Measurements from ENCODE around the gene NPHS1. TPM values are rescaled to one million over a fixed set of nuclear protein-coding genes. Genes with fewer than 3 reads are reported as not detected.
"Not testable (repeated sequence)": the region's sequence is repeated elsewhere in the genome, so short reads cannot be mapped to it uniquely, and the experiment has no call there.

The NPHS1 gene
- total RNA-seq, 1 donor from 2014 or later: not detected

GRCh38 chr19:35801828-35802227 lies 50.5 kb downstream of the NPHS1 start:
- no peak overlapping the region for H3K4me3 ChIP-seq
- TF ChIP-seq POLR2AphosphoS5 (IDR thresholded peaks at IDR 0.05; ENCODE audit: insufficient read depth in 1 of 2, low read depth in 1 of 2) (no peak), POLR2A (IDR thresholded peaks at IDR 0.05) (no peak), CTCF (IDR thresholded peaks at IDR 0.05) (no peak)
- no peaks in the 10 kb centered on the region for H3K9me3 ChIP-seq
- intact Hi-C loops (cut with DNase I): no loop called here
- no peaks in the 10 kb centered on the region for H3K27me3 ChIP-seq
- peaks cover 8% of the 10 kb centered on the region for H3K4me1 ChIP-seq
- DNase-seq (ENCODE audit: extremely low spot score in 2 of 2): no peak
- no peaks in the 10 kb centered on the region for H3K36me3 ChIP-seq
- no peak overlapping the region for H3K27ac ChIP-seq

- no peaks in the 10 kb centered on the region for H3K36me3 ChIP-seq
- peak overlapping the region in 1 of 2 donors; percentile 18 for H3K4me3 ChIP-seq
- no peak overlapping the region for H3K27ac ChIP-seq
- TF ChIP-seq CTCF (IDR thresholded peaks at IDR 0.05) (no peak), POLR2A (IDR thresholded peaks at IDR 0.05) (no peak), POLR2AphosphoS5 (IDR thresholded peaks at IDR 0.05; ENCODE audit: insufficient read depth in 1 of 2, low read depth in 1 of 2) (no peak)
- peaks cover 8% of the 10 kb centered on the region for H3K4me1 ChIP-seq
- no peak for DNase-seq (ENCODE audit: extremely low spot score in 2 of 2)
- H3K27me3 ChIP-seq: no peaks in the 10 kb centered on the region
- no peaks in the 10 kb centered on the region for H3K9me3 ChIP-seq
- intact Hi-C loops (cut with DNase I): no loop called here
Observed at GRCh38 chr19:35797663-35798062, 54.6 kb downstream of the NPHS1 start.

- intact Hi-C loops (cut with DNase I): no loop called here
- peak overlapping the region in 1 of 2 donors; percentile 18 for H3K4me3 ChIP-seq
- TF ChIP-seq POLR2A (IDR thresholded peaks at IDR 0.05): no peak
- peaks cover 8% of the 10 kb centered on the region for H3K4me1 ChIP-seq
- H3K9me3 ChIP-seq: no peaks in the 10 kb centered on the region
- H3K36me3 ChIP-seq: no peaks in the 10 kb centered on the region
- H3K27me3 ChIP-seq: no peaks in the 10 kb centered on the region
- DNase-seq (ENCODE audit: extremely low spot score in 2 of 2): no peak
- no peak overlapping the region for H3K27ac ChIP-seq
Observed at GRCh38 chr19:35796645-35797542, 55.4 kb downstream of the NPHS1 start.

- H3K36me3 ChIP-seq; DNase-seq (ENCODE audit: extremely low spot score in 2 of 2); H3K27ac ChIP-seq; intact Hi-C loops (cut with DNase I); H3K9me3 ChIP-seq; H3K4me1 ChIP-seq; H3K4me3 ChIP-seq; H3K27me3 ChIP-seq: not testable (repeated sequence)
Observed at GRCh38 chr19:35795564-35795963, 56.7 kb downstream of the NPHS1 start.

GRCh38 chr19:35793381-35794165 lies 58.7 kb downstream of the NPHS1 start:
- no peaks in the 10 kb centered on the region for H3K9me3 ChIP-seq
- H3K4me3 ChIP-seq: no peak overlapping the region
- intact Hi-C loops (cut with DNase I): no loop called here
- no peaks in the 10 kb centered on the region for H3K36me3 ChIP-seq
- peaks cover 8% of the 10 kb centered on the region for H3K4me1 ChIP-seq
- H3K27ac ChIP-seq: no peak overlapping the region
- DNase-seq (ENCODE audit: extremely low spot score in 2 of 2): no peak
- TF ChIP-seq POLR2AphosphoS5 (IDR thresholded peaks at IDR 0.05; ENCODE audit: insufficient read depth in 1 of 2, low read depth in 1 of 2) (no peak), CTCF (IDR thresholded peaks at IDR 0.05) (no peak), POLR2A (IDR thresholded peaks at IDR 0.05) (no peak)
- no peaks in the 10 kb centered on the region for H3K27me3 ChIP-seq

GRCh38 chr19:35792888-35793287 lies 59.4 kb downstream of the NPHS1 start:
- peaks cover 7% of the 10 kb centered on the region for H3K4me1 ChIP-seq
- H3K9me3 ChIP-seq: no peaks in the 10 kb centered on the region
- H3K36me3 ChIP-seq: no peaks in the 10 kb centered on the region
- no peak overlapping the region for H3K27ac ChIP-seq
- no peak overlapping the region for H3K4me3 ChIP-seq
- TF ChIP-seq CTCF (IDR thresholded peaks at IDR 0.05): no peak
- TF ChIP-seq POLR2AphosphoS5 (IDR thresholded peaks at IDR 0.05; ENCODE audit: insufficient read depth in 1 of 2, low read depth in 1 of 2): no peak
- no peak for TF ChIP-seq POLR2A (IDR thresholded peaks at IDR 0.05)
- DNase-seq (ENCODE audit: extremely low spot score in 2 of 2): no peak
- H3K27me3 ChIP-seq: no peaks in the 10 kb centered on the region
- intact Hi-C loops (cut with DNase I): no loop called here

All from vagina (tissue), 2 donors.